ENCODE data around the gene OR2A7.
"Not testable (repeated sequence)": the region's sequence is repeated elsewhere in the genome, so short reads cannot be mapped to it uniquely, and the experiment has no call there.

DNA sequence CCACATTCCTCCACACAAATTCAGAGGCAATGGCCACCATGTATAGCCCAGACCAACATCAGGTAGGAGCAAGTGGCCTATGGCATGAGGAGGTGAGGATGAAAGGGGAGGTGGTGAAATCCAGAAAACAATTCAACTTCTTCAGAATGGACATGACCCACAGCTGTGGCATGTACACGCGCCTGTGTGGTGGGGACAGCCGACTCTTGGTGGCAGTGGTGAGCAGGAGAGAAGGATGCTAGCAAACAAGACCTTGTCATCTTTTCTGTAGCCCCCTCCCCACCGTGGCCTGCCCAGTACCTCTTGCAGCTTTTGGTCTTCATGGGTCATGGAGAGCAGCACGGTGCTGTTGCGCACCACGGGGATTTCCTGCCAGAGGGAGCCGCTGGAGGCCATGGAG is 17.4 kb upstream of the OR2A7 start:
- TF ChIP-seq, protein P1, sequence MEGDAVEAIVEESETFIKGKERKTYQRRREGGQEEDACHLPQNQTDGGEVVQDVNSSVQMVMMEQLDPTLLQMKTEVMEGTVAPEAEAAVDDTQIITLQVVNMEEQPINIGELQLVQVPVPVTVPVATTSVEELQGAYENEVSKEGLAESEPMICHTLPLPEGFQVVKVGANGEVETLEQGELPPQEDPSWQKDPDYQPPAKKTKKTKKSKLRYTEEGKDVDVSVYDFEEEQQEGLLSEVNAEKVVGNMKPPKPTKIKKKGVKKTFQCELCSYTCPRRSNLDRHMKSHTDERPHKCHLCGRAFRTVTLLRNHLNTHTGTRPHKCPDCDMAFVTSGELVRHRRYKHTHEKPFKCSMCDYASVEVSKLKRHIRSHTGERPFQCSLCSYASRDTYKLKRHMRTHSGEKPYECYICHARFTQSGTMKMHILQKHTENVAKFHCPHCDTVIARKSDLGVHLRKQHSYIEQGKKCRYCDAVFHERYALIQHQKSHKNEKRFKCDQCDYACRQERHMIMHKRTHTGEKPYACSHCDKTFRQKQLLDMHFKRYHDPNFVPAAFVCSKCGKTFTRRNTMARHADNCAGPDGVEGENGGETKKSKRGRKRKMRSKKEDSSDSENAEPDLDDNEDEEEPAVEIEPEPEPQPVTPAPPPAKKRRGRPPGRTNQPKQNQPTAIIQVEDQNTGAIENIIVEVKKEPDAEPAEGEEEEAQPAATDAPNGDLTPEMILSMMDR (IDR thresholded peaks at IDR 0.05): not testable (repeated sequence)
- not testable (repeated sequence) for TF ChIP-seq POLR2A (IDR thresholded peaks at IDR 0.05)

Measured in suprapubic skin (tissue), 3 donors.